GM19193 (cell line): Measurements from ENCODE around the gene ARHGAP24.

ENCODE experiments used
- POLR2A ChIP-seq: IDR thresholded peaks from 4 replicates; pipeline ENCODE4 v1.6.1; 2011; ENCODE audit not compliant: insufficient read depth, insufficient read length; ENCODE audit errors: extremely low read depth

Gene ARHGAP24

GRCh38 chr4:85790582-85790981 is 315.6 kb downstream of the ARHGAP24 start:
- no peak for TF ChIP-seq POLR2A

- no peak for TF ChIP-seq POLR2A
Measured at GRCh38 chr4:85792376-85793232, 317.7 kb downstream of the ARHGAP24 start.

GRCh38 chr4:85793233-85793585 is 318.3 kb downstream of the ARHGAP24 start:
- TF ChIP-seq POLR2A = no peak

- TF ChIP-seq POLR2A = no peak
Measured at GRCh38 chr4:85798012-85798770, 323.2 kb downstream of the ARHGAP24 start.

- no peak for TF ChIP-seq POLR2A
Measured at GRCh38 chr4:85803856-85804255, 328.9 kb downstream of the ARHGAP24 start.

- TF ChIP-seq POLR2A = no peak
Measured at GRCh38 chr4:85805891-85806290, 330.9 kb downstream of the ARHGAP24 start.

- TF ChIP-seq POLR2A = no peak
Measured at GRCh38 chr4:85806334-85806733, 331.4 kb downstream of the ARHGAP24 start.

- no peak for TF ChIP-seq POLR2A
Measured at GRCh38 chr4:85807247-85807950, 332.4 kb downstream of the ARHGAP24 start.

- no peak for TF ChIP-seq POLR2A
Measured at GRCh38 chr4:85808104-85808503, 333.2 kb downstream of the ARHGAP24 start.

GRCh38 chr4:85808864-85809263 is 333.9 kb downstream of the ARHGAP24 start:
- TF ChIP-seq POLR2A = no peak

- no peak for TF ChIP-seq POLR2A
Measured at GRCh38 chr4:85812776-85813175, 337.8 kb downstream of the ARHGAP24 start.

- TF ChIP-seq POLR2A = no peak
Measured at GRCh38 chr4:85815796-85816459, 341.0 kb downstream of the ARHGAP24 start.

- TF ChIP-seq POLR2A = no peak
Measured at GRCh38 chr4:85818700-85819099, 343.8 kb downstream of the ARHGAP24 start.

- no peak for TF ChIP-seq POLR2A
Measured at GRCh38 chr4:85821688-85822455, 346.9 kb downstream of the ARHGAP24 start.
